Measurements from ENCODE around the gene SKIC8. TPM values are rescaled to one million over a fixed set of nuclear protein-coding genes. Genes with fewer than 3 reads are reported as not detected.

Gene SKIC8
- total and polyA plus RNA-seq, 3 experiments from 2014 or later = 60.2 to 82.5 (median 62.9) TPM

GRCh38 chr15:78308422-78309032 lies 9.1 kb upstream of the SKIC8 start:
- ChIA-PET POLR2A (no interaction called here), CTCF (interaction anchor here (0.9 kb wide), 1 partner anchor 9 kb away, joined by 3 read pairs; the partner anchor contains the start of gene SKIC8)
- H3K4me3 ChIP-seq (ENCODE audit: low read length) = no peak overlapping the region
- Mint-ChIP-seq H3K4me1 (no peaks in the 10 kb centered on the region), H3K4me3 (no peak overlapping the region), H3K36me3 (no peaks in the 10 kb centered on the region), H3K27ac (no peak overlapping the region), H3K27me3 (peaks cover 11 to 26% of the 10 kb centered on the region in 2 donors), H3K9me3 (no peaks in the 10 kb centered on the region)
- H3K27me3 ChIP-seq (ENCODE audit: insufficient read depth, low read length, poor library complexity, severe bottlenecking) = no peaks in the 10 kb centered on the region
- H3K9me3 ChIP-seq (ENCODE audit: low read length) = no peaks in the 10 kb centered on the region
- no peaks in the 10 kb centered on the region for H3K4me1 ChIP-seq (ENCODE audit: insufficient read depth, low read length)
- peak in 3 of 5 donors; percentile 15 to 50 (median 19) for DNase-seq
- H3K36me3 ChIP-seq (ENCODE audit: insufficient read depth, low read length) = no peaks in the 10 kb centered on the region
- no peak overlapping the region for H3K27ac ChIP-seq (ENCODE audit: low read depth, low read length)

- no peak for DNase-seq
- no peaks in the 10 kb centered on the region for H3K36me3 Mint-ChIP-seq
- H3K27ac Mint-ChIP-seq = no peak overlapping the region
- no peak overlapping the region for H3K4me3 Mint-ChIP-seq
- Histone ChIP-seq H3K27me3 (ENCODE audit: insufficient read depth, low read length, poor library complexity, severe bottlenecking) (no peaks in the 10 kb centered on the region), H3K4me3 (ENCODE audit: low read length) (no peak overlapping the region), H3K27ac (ENCODE audit: low read depth, low read length) (no peak overlapping the region), H3K36me3 (ENCODE audit: insufficient read depth, low read length) (no peaks in the 10 kb centered on the region), H3K4me1 (ENCODE audit: insufficient read depth, low read length) (no peaks in the 10 kb centered on the region), H3K9me3 (ENCODE audit: low read length) (no peaks in the 10 kb centered on the region)
- CTCF ChIA-PET = no interaction called here
- peaks cover 11 to 24% of the 10 kb centered on the region in 2 donors for H3K27me3 Mint-ChIP-seq
- H3K4me1 Mint-ChIP-seq = no peaks in the 10 kb centered on the region
- H3K9me3 Mint-ChIP-seq = no peaks in the 10 kb centered on the region
- POLR2A ChIA-PET = no interaction called here
Measured at GRCh38 chr15:78307976-78308375, 8.6 kb upstream of the SKIC8 start.

GRCh38 chr15:78306176-78306774 lies 6.9 kb upstream of the SKIC8 start:
- peak overlapping the region; percentile 38 for H3K27ac ChIP-seq (ENCODE audit: low read depth, low read length)
- no peaks in the 10 kb centered on the region for H3K9me3 Mint-ChIP-seq
- CTCF ChIA-PET = no interaction called here
- no peak overlapping the region for H3K27ac Mint-ChIP-seq
- H3K4me3 ChIP-seq (ENCODE audit: low read length) = no peak overlapping the region
- H3K27me3 Mint-ChIP-seq = peaks cover 8 to 15% of the 10 kb centered on the region in 2 donors
- H3K9me3 ChIP-seq (ENCODE audit: low read length) = no peaks in the 10 kb centered on the region
- DNase-seq = no peak
- POLR2A ChIA-PET = no interaction called here
- H3K4me1 Mint-ChIP-seq = peaks cover 0 to 3% (median 1%) of the 10 kb centered on the region in 3 donors
- H3K36me3 ChIP-seq (ENCODE audit: insufficient read depth, low read length) = no peaks in the 10 kb centered on the region
- H3K36me3 Mint-ChIP-seq = no peaks in the 10 kb centered on the region
- H3K27me3 ChIP-seq (ENCODE audit: insufficient read depth, low read length, poor library complexity, severe bottlenecking) = no peaks in the 10 kb centered on the region
- H3K4me1 ChIP-seq (ENCODE audit: insufficient read depth, low read length) = no peaks in the 10 kb centered on the region
- H3K4me3 Mint-ChIP-seq = no peak overlapping the region

GRCh38 chr15:78304216-78305066 lies 5.0 kb upstream of the SKIC8 start:
- Histone ChIP-seq H3K27me3 (ENCODE audit: insufficient read depth, low read length, poor library complexity, severe bottlenecking) (no peaks in the 10 kb centered on the region), H3K4me1 (ENCODE audit: insufficient read depth, low read length) (no peaks in the 10 kb centered on the region), H3K27ac (ENCODE audit: low read depth, low read length) (no peak overlapping the region), H3K4me3 (ENCODE audit: low read length) (no peak overlapping the region), H3K9me3 (ENCODE audit: low read length) (no peaks in the 10 kb centered on the region), H3K36me3 (ENCODE audit: insufficient read depth, low read length) (no peaks in the 10 kb centered on the region)
- peaks cover 6 to 15% of the 10 kb centered on the region in 2 donors for H3K27me3 Mint-ChIP-seq
- no peaks in the 10 kb centered on the region for H3K9me3 Mint-ChIP-seq
- peaks cover 0 to under 1% (median 0%) of the 10 kb centered on the region in 3 donors for H3K36me3 Mint-ChIP-seq
- no peak overlapping the region for H3K27ac Mint-ChIP-seq
- POLR2A ChIA-PET = no interaction called here
- CTCF ChIA-PET = no interaction called here
- DNase-seq = no peak
- H3K4me1 Mint-ChIP-seq = peaks cover 4 to 8% (median 6%) of the 10 kb centered on the region in 3 donors
- no peak overlapping the region for H3K4me3 Mint-ChIP-seq

- peaks cover 0 to 7% (median 0%) of the 10 kb centered on the region in 3 donors for H3K36me3 Mint-ChIP-seq
- ChIA-PET CTCF (no interaction called here), POLR2A (no interaction called here)
- no peaks in the 10 kb centered on the region for H3K9me3 ChIP-seq (ENCODE audit: low read length)
- no peaks in the 10 kb centered on the region for H3K9me3 Mint-ChIP-seq
- no peak overlapping the region for H3K4me3 ChIP-seq (ENCODE audit: low read length)
- H3K4me1 Mint-ChIP-seq = peaks cover 21 to 25% (median 21%) of the 10 kb centered on the region in 3 donors
- no peaks in the 10 kb centered on the region for H3K36me3 ChIP-seq (ENCODE audit: insufficient read depth, low read length)
- peaks cover 1 to 10% of the 10 kb centered on the region in 2 donors for H3K27me3 Mint-ChIP-seq
- no peak overlapping the region for H3K27ac ChIP-seq (ENCODE audit: low read depth, low read length)
- no peak for DNase-seq
- H3K27me3 ChIP-seq (ENCODE audit: insufficient read depth, low read length, poor library complexity, severe bottlenecking) = no peaks in the 10 kb centered on the region
- peak overlapping the region in 1 of 8 donors; percentile 77 for H3K27ac Mint-ChIP-seq
- peaks cover 13% of the 10 kb centered on the region for H3K4me1 ChIP-seq (ENCODE audit: insufficient read depth, low read length)
- H3K4me3 Mint-ChIP-seq = peak overlapping the region in 2 of 7 donors; percentile 28 to 67
Measured at GRCh38 chr15:78302579-78303312, 3.3 kb upstream of the SKIC8 start.

GRCh38 chr15:78301828-78302227 lies 2.4 kb upstream of the SKIC8 start:
- Mint-ChIP-seq H3K4me1 (peaks cover 25 to 34% (median 26%) of the 10 kb centered on the region in 3 donors), H3K27ac (peak overlapping the region in 3 of 8 donors; percentile 66 to 77 (median 73)), H3K27me3 (peaks cover 1 to 10% of the 10 kb centered on the region in 2 donors), H3K9me3 (no peaks in the 10 kb centered on the region), H3K36me3 (peaks cover 0 to 7% (median 0%) of the 10 kb centered on the region in 3 donors), H3K4me3 (peak overlapping the region in 2 of 7 donors; percentile 51 to 55)
- no peak overlapping the region for H3K4me3 ChIP-seq (ENCODE audit: low read length)
- no peaks in the 10 kb centered on the region for H3K9me3 ChIP-seq (ENCODE audit: low read length)
- H3K27me3 ChIP-seq (ENCODE audit: insufficient read depth, low read length, poor library complexity, severe bottlenecking) = no peaks in the 10 kb centered on the region
- CTCF ChIA-PET = no interaction called here
- H3K36me3 ChIP-seq (ENCODE audit: insufficient read depth, low read length) = no peaks in the 10 kb centered on the region
- POLR2A ChIA-PET = no interaction called here
- DNase-seq = no peak
- peaks cover 13% of the 10 kb centered on the region for H3K4me1 ChIP-seq (ENCODE audit: insufficient read depth, low read length)
- no peak overlapping the region for H3K27ac ChIP-seq (ENCODE audit: low read depth, low read length)

GRCh38 chr15:78301326-78301725 lies 1.9 kb upstream of the SKIC8 start:
- POLR2A ChIA-PET = no interaction called here
- Mint-ChIP-seq H3K27ac (peak overlapping the region in 3 of 8 donors; percentile 10 to 77 (median 65)), H3K4me1 (peaks cover 25 to 35% (median 27%) of the 10 kb centered on the region in 3 donors), H3K9me3 (no peaks in the 10 kb centered on the region), H3K4me3 (peak overlapping the region in 6 of 7 donors; percentile 13 to 55 (median 46)), H3K36me3 (peaks cover 0 to 7% (median 0%) of the 10 kb centered on the region in 3 donors), H3K27me3 (peaks cover 1 to 10% of the 10 kb centered on the region in 2 donors)
- Histone ChIP-seq H3K27me3 (ENCODE audit: insufficient read depth, low read length, poor library complexity, severe bottlenecking) (no peaks in the 10 kb centered on the region), H3K36me3 (ENCODE audit: insufficient read depth, low read length) (no peaks in the 10 kb centered on the region), H3K9me3 (ENCODE audit: low read length) (no peaks in the 10 kb centered on the region), H3K27ac (ENCODE audit: low read depth, low read length) (no peak overlapping the region), H3K4me3 (ENCODE audit: low read length) (no peak overlapping the region), H3K4me1 (ENCODE audit: insufficient read depth, low read length) (peaks cover 13% of the 10 kb centered on the region)
- DNase-seq = no peak
- CTCF ChIA-PET = no interaction called here

Data from CD8-positive, alpha-beta memory T cell (primary cell).